GM18861 (cell line): Measurements from ENCODE around the gene NAV1.

ENCODE experiments used
- ATAC-seq: cut with Tn5 transposase; IDR thresholded peaks from one replicate; pipeline ENCODE4 v1.9.1; 2021; ENCODE audit not compliant: unreplicated experiment

The NAV1 gene

GRCh38 chr1:201585901-201586300, 47.0 kb downstream of the NAV1 start:
- no peak for ATAC-seq

GRCh38 chr1:201586806-201587205, 47.9 kb downstream of the NAV1 start:
- no peak for ATAC-seq

- no peak for ATAC-seq
Measured at GRCh38 chr1:201587729-201588128, 48.8 kb downstream of the NAV1 start.
